WTC11 (cell line): ENCODE data around the gene TSR2.

Experiments
- AR ChIP-seq: fragments of 250-450 bp; sonication (Bioruptor Pico); IDR thresholded peaks from 2 replicates; pipeline ENCODE4 v1.9.0; 2021; ENCODE audit warnings: mild to moderate bottlenecking
- ARID4B ChIP-seq: sonication (generic); formaldehyde crosslinking; IDR thresholded peaks from 2 replicates; pipeline ENCODE4 v1.8.0; 2023; ENCODE audit warnings: missing genetic modification reagents, mild to moderate bottlenecking, borderline replicate concordance
- ATF2 ChIP-seq: sonication (generic); formaldehyde crosslinking; IDR thresholded peaks from 2 replicates; pipeline ENCODE4 v1.8.1; 2022; ENCODE audit warnings: low read depth, missing genetic modification reagents, borderline replicate concordance
- CTCF ChIP-seq: fragments of 200-600 bp; IDR thresholded peaks from 2 replicates; pipeline ENCODE4 v1.8.0; 2022; ENCODE audit warnings: antibody characterized with exemption
- ESRRA ChIP-seq: sonication (generic); formaldehyde crosslinking; IDR thresholded peaks from 2 replicates; pipeline ENCODE4 v1.8.1; 2022; ENCODE audit warnings: mild to moderate bottlenecking, missing genetic modification reagents, borderline replicate concordance
- GTF2I ChIP-seq: fragments of 250-450 bp; sonication (Bioruptor Pico); conservative IDR thresholded peaks from 2 replicates; pipeline ENCODE4 v1.4.0; 2021; ENCODE audit warnings: mild to moderate bottlenecking
- PREB ChIP-seq: sonication (generic); formaldehyde crosslinking; IDR thresholded peaks from 2 replicates; pipeline ENCODE4 v1.8.1; 2022; ENCODE audit warnings: mild to moderate bottlenecking, missing genetic modification reagents, moderate library complexity, borderline replicate concordance
- STAT6 ChIP-seq: sonication (generic); formaldehyde crosslinking; conservative IDR thresholded peaks from 2 replicates; pipeline ENCODE4 v1.8.1; 2023; ENCODE audit warnings: mild to moderate bottlenecking, low read depth, missing genetic modification reagents, moderate library complexity
- TCF7 ChIP-seq: sonication (generic); formaldehyde crosslinking; IDR thresholded peaks from 2 replicates; pipeline ENCODE4 v1.8.0; 2022; ENCODE audit warnings: mild to moderate bottlenecking, low read depth, missing genetic modification reagents, moderate library complexity
- USF1 ChIP-seq: sonication (generic); formaldehyde crosslinking; IDR thresholded peaks from 2 replicates; pipeline ENCODE4 v1.8.0; 2022; ENCODE audit warnings: mild to moderate bottlenecking, missing genetic modification reagents
- ZNF232 ChIP-seq: sonication (generic); formaldehyde crosslinking; IDR thresholded peaks from 2 replicates; pipeline ENCODE4 v1.8.0; 2022; ENCODE audit warnings: mild to moderate bottlenecking, missing genetic modification reagents
- ZNF396 ChIP-seq: fragments of 250-450 bp; sonication (Bioruptor Pico); IDR thresholded peaks from 2 replicates; pipeline ENCODE4 v1.8.0; 2021; ENCODE audit warnings: mild to moderate bottlenecking, moderate library complexity, borderline replicate concordance

GRCh38 chrX:54413753-54414152 lies 26.5 kb upstream of the TSR2 start:
- TF ChIP-seq USF1 (CRISPR knock-in tag) (no peak), TCF7 (no peak), ESRRA (CRISPR knock-in tag) (no peak), CTCF (no peak), PREB (CRISPR knock-in tag) (no peak), AR (CRISPR knock-in tag) (no peak), ZNF232 (CRISPR knock-in tag) (no peak), STAT6 (no peak), GTF2I (no peak), ATF2 (no peak), ZNF396 (no peak), ARID4B (CRISPR knock-in tag) (no peak)
